GM18526 (cell line): ENCODE measurements around the gene PRCD.

Experiments
- POLR2A ChIP-seq: IDR thresholded peaks from 3 replicates; pipeline ENCODE4 v1.6.1; 2011; ENCODE audit not compliant: insufficient read length; ENCODE audit errors: extremely low read depth

Gene PRCD

DNA sequence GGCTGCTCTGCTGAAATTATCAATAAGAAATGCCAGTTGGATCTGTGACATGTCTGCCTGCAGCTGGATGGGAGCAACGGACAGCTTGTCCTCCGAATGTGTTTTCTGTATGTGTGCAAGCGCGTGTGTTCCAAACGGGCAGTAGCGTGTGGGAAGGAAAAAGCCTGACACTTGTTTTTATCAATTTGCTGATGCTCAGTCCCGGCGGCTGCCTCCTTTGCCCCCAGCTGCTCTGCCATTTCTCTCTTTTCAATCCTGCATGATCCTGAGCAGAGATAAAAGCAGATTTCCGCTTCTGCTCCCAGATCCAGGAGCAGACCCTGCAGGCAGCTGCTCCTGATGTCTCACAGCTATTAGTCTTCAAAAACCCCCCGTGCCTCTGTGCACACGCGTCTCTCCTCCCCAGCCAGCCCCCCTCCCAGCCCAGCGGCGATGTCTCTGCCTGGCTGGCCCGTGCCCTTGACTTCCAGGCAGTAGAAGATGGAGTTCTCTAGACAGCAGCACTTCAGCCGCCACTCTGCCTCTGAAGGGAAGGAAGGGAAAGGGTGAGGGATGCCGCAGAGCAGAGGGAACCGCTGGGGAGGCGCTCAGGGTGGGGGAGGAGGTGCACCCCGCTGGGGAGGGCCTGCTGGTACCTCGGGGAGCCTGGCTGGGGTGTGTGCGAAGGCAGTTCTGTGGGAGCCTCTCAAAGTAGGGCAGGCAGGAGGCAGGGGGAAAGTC, 4.1 kb downstream of the PRCD start:
- no peak for TF ChIP-seq POLR2A

DNA sequence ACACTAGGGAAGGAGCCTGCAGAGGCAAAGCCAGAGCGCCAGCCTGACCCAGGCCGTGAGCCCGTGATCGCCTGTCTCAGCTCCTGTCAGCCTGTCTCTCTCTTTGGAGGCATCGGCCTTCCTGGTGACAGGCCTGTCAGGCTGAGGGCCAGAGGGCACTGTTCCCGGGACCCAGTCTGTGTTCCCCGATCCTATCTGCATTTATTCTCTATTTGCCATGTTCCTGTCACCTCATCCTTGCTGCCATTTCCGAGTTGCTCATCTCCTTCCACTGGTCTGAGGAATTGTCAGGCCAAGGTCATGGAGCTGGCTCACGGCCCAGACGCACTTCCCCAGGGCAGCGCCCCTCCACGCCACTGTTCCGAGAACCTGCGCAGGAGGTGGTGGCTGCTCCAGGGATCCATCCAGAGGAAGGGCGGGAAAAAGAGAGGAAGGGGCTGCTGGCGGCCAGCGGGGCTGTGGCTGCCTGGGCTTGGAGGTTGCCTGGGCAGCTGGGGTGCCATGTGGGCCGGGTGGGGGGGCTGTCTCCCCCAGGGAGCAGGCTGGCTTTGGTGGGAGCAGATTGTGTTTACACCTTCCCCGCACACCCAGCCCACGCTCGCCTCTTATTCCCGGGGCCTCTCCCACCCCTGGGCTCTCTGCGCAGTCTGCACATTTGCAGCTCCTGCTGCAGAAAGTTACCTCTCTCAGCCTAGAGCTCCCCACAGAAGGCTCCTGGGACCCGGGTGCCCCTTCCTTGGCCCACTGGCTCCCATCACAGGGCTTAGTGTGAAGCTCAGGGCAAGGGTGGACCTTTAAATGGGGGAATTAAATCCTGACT, 4.9 kb downstream of the PRCD start:
- TF ChIP-seq POLR2A = no peak

DNA sequence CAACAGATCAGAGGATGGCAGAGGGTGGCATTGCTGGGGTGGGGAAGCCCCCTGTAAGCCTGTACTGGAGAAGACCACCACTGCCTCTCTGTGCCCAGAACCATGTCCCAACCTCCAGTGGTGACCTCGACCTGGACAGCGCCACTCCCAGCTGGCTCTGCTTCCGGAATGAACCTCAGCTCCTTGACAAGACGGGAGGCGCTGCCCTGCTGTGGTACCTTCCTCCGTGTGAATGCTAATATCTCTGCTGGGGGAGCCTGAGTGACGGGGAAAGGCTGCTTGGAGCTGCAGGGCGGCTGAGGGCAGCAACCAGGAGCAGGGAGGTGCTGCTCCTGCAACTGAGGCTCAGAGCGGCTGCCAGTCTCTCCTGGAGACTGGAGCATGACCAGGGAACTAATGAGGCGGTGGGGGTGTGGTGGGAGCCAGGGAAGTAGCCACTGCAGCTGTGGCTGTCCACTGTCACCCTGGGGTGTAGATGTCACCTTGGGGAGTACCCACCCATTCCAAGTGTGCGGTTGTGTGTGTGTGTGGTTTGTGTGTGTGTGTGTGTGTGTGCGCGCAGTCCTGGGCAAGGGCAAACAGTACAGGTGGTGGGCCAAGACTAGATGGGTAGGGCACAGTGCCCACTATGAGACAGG, 6.2 kb downstream of the PRCD start:
- no peak for TF ChIP-seq POLR2A

DNA sequence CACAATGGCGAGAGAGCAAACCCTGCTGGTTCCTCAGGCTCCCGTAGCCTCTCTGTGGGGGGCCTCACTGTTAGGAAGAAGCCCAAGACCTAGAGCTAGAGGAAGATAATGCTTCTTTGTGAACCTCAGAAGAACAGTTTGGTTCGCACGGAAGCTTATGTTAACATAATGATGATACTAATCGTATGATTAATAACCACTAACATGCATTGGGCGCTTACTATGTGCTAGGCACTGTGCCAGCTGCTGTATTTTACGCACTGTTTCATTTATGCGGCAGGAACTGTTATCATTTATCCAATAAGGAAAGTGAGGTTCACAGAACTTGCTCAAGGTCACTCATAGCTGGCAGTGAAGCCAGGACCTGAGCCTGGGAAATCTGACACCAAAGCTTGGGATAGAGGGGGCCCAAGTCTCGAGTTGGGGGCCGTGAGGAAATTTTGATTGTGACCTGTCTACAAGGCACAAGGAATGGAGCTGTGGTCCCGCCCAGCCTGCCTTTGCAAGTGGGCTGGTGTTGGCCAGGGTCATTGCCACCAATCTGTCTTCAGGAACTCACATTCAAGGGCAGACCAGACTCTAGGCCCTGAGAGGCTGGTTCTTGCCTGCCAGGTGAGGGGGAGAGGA, 6.8 kb downstream of the PRCD start:
- TF ChIP-seq POLR2A = no peak

DNA sequence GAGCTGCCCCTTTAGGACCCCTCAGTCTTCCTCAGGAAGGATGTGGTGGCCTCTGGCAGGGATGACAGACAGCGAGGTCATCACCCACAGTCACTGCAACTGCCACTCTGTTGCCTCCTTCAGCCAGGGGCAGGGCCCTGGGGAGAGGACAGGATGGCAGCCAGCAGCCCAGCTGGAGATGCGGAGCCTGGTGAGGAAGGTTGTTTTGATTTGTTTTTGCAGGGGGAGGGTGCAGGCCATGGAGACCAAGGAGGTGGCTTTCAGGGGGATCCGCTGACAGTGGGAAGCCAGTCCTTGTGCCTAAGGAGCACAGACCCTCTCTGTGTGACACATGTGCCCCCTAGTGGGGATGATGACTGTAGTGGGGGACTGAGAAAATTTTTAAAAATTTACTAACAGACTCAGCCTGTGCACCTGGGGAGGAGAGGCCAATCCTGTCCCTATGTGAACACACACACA, 7.4 kb downstream of the PRCD start:
- no peak for TF ChIP-seq POLR2A

DNA sequence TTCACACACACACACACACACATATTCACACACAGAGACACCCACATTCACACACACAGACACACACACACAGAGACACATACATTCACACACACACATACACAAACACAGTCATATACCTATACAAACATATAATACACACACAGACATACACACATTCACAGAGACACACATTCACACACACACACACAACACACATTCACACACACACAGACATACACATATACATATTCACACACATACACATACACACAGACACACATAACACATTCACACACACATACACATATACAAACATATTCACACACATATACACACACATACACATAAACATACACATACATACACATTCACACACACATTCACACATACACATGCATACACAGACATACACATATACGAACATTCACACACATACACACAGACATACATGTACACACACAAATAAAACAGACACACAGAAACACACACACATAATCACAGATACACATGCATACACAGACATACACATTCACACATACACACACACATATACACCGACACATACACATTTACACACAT, 7.9 kb downstream of the PRCD start:
- no peak for TF ChIP-seq POLR2A

DNA sequence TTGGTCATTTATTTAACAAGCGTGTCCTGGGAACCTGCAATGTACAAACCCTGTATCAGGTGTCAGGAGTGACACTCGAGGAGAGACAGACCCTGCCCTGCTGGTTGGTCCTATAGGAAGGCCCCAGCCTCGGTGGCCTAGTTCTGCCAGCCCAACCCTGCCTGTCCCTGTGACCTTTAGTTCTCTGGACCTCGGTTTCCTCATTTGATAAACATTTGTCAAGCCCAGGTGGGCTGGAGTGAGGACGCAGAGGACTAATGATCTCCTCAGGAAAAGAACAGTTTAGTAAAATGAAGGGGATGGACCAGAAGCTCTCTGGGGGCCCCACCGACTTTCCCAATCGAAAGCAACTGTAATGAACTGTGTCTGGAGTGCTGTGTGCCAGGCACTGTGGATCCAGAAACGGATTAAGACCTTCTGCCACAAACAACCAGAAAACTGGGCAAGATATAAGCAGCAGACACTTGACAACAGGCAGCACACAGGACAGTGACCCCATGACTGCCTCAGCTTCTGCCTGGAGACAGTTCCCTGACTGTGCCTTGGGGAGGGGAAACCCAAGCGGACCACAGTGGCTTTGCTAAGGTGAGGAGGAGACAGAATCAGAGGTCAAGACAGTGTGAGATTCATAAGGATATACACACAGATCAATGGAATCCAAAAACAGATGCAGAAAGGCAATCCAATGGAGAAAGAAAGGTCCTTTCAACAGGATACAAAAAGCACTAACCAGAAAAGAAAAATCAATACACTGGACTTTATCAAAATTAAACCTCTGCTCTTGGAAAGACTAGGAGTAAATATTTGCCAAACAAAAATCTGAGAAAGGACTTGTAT, 8.8 kb downstream of the PRCD start:
- TF ChIP-seq POLR2A = no peak

DNA sequence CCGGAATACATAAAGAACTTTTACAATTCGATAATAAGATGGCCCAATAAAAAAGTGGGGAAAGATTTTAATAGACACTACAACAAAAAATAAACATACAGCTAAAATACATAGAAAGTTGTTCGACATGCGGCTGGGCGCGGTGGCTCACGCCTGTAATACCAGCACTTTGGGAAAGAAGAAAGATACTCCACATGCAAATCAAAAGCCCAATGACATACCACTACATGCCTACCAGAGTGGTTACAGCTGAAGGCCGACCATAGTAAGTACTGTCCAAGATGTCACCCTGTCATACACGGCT, 9.3 kb downstream of the PRCD start:
- no peak for TF ChIP-seq POLR2A

DNA sequence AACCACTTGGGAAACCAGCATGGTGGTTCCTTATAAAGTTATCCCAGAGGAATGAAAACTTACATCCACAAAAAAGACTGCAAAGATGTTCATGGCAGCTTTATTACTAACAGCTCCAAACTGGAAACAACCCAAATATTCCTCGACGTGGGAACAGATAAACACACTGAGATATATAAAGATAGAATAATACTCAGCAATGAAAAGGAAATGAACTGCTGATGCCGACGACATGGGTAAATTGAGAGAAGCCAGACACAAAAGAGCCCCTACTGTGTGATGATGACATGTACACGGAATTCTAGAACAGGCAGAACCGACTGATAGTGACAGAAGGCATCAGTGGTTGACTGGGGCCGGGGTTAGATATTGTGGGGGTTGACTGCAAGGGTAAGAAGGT, 9.7 kb downstream of the PRCD start:
- no peak for TF ChIP-seq POLR2A

DNA sequence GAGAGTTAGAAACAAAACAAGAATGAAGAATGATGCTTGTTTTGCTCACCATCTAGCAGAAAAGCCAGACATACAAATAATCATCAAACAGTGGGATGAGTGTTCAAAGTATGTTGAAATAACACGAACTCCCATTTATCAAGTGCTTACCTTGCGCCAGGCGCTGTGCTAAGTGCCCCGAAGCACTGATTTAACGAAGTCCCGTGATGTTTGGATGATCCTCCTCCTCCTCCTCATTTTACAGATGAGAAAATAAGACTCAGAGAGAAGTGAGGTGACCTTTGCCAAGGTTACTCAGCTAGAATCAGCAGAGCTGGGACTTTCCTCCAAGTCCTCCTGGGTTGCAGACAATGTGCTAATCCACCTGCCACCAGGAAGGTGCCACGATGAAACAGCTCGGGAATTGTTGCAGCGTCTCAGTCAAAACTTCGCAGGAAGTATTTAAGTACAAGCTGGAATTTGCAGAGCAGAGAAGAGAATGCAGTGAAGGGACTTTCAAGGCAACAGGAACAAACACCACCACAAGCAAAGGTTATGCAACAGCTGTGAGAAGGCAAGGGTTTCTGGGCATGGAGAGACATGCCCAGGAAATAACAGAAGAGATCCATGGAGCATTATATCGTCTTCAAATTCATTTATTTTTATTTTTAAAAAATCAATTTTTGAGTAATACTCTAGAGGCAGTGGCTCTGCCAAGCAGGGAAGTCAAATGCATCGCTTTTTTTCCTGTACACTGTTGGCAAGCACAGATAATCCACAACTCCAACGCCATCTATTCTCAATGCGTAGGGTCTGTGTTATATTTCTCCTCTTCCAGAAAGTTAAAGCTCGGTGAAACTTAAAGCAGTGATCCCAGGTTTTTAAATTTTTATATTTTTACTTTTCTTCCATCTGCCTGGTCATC, 11.1 kb downstream of the PRCD start:
- TF ChIP-seq POLR2A = no peak

DNA sequence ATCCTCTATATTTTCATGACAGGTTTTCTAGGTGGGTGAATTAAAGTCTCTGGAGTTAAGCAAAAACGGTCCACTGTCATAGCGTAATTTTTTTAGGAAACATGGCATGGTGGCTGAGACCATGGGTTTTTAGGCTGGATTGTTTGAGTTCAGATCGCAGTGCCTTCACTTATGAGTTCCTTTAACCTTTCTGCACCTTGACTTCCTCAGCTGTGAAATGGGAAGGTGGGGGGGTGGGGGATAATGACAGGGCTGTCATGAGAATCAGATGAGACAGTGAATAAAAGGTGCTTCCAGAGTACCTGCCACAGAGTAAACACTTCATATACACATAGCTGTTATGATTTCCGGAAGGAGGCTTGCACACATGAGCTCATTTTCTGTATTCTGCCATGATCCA, 11.8 kb downstream of the PRCD start:
- no peak for TF ChIP-seq POLR2A

DNA sequence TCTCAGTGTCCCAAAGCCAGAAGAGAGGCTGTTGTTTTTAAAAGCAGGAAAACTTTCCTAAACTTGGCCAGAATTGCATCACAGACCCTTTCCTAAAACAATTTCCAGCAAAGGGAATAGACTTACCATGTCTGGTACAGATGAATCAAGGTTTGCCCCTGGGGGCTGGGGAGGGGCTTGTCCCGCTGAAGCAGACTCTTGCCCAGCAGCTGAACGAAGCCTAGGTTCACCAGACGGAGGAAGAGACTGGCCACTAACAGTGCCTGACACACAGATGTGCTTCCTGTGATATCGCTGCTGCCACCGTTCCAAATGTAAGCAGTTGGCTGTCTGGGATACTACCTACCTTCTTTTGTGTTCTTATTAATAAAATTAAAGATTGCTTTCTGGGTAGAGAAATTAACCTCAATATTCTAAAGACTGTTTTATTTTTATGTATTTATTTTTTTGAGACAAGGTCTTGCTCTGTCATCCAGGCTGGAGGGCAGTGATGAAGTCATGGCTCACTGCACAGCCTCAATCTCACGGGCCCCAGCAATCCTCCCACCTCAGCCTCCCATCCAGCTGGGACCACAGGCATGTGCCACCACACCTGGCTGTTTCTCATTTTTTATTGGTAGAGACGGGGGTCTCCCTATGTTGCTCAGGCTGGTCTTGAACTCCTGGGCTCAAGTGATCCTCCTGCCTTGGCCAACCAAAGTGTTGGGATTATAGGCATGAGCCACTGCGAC, 13.5 kb downstream of the PRCD start:
- no peak for TF ChIP-seq POLR2A

DNA sequence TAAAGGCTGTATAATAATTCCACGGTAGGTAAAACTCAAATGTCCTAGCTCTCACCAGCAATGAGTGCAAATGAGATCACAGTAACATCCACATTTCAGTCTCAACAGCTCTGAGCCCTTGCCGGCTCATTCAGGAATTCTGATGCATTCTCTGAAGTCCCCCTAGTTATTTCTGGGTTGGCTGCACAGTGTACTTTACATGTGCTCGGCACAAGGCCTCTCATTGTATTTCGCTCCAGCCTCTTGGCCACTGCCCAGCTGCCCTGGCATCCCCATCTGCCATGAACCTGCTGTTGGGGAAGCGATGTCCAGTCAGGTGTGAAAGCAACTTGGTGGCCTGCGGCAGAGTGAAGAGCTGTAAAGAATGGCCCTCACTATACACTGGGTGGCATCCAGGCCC, 14.3 kb downstream of the PRCD start:
- no peak for TF ChIP-seq POLR2A

DNA sequence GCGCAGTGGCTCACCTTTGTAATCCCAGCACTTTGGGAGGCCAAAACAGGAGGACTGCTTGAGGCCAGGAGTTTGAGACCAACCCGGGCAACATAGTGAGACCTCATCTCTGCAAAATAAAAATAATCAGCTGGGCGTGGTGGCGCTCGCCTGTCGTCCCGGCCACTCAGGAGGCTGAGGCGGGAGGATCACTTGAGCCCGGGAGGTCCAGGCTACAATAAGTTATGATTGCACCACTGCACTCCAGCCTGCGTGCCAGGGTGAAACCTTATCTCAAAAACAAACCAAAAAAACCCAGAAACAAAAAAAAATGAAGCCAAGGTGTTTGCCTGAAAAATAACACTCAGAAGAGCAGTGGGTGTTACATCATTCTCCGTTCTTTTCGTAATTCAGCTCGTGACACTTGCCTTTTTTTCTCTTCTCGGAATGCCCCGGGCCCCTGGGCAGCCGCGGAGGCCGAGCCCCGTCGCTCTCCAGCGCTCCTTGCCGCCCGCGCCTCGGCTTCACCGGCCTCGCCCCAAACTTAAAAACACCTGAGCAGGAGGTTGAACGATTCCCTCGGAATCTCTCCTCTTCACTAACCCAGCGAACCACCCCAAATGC, 17.0 kb downstream of the PRCD start:
- TF ChIP-seq POLR2A = no peak
